Measurements from ENCODE around the gene TRMT2A. TPM values are rescaled to one million over a fixed set of nuclear protein-coding genes. Genes with fewer than 3 reads are reported as not detected.

The TRMT2A gene
- total RNA-seq, 1 donor from 2014 or later: 62.9 TPM

- Mint-ChIP-seq H3K4me1 (ENCODE audit: unreplicated experiment) (peaks cover 17% of the 10 kb centered on the region), H3K36me3 (ENCODE audit: unreplicated experiment) (peaks cover 27% of the 10 kb centered on the region), H3K4me3 (ENCODE audit: unreplicated experiment) (peak overlapping the region; percentile 64), H3K27ac (ENCODE audit: unreplicated experiment) (no peak overlapping the region), H3K27me3 (ENCODE audit: unreplicated experiment) (no peaks in the 10 kb centered on the region), H3K9me3 (ENCODE audit: unreplicated experiment) (no peaks in the 10 kb centered on the region)
- no peak for DNase-seq (ENCODE audit: extremely low spot score, unreplicated experiment)
- TF ChIP-seq CTCF (IDR thresholded peaks at IDR 0.05): no peak
Observed at GRCh38 chr22:20114506-20115475, 2.2 kb downstream of the TRMT2A start.

GRCh38 chr22:20113551-20114310 is 3.3 kb downstream of the TRMT2A start:
- H3K4me3 Mint-ChIP-seq (ENCODE audit: unreplicated experiment): no peak overlapping the region
- H3K36me3 Mint-ChIP-seq (ENCODE audit: unreplicated experiment): peaks cover 23% of the 10 kb centered on the region
- no peak for TF ChIP-seq CTCF (IDR thresholded peaks at IDR 0.05)
- no peak overlapping the region for H3K27ac Mint-ChIP-seq (ENCODE audit: unreplicated experiment)
- no peak for DNase-seq (ENCODE audit: extremely low spot score, unreplicated experiment)
- H3K4me1 Mint-ChIP-seq (ENCODE audit: unreplicated experiment): peaks cover 12% of the 10 kb centered on the region
- no peaks in the 10 kb centered on the region for H3K27me3 Mint-ChIP-seq (ENCODE audit: unreplicated experiment)
- no peaks in the 10 kb centered on the region for H3K9me3 Mint-ChIP-seq (ENCODE audit: unreplicated experiment)

GRCh38 chr22:20112623-20113511 is 4.2 kb downstream of the TRMT2A start:
- no peaks in the 10 kb centered on the region for H3K27me3 Mint-ChIP-seq (ENCODE audit: unreplicated experiment)
- H3K4me1 Mint-ChIP-seq (ENCODE audit: unreplicated experiment): peaks cover 4% of the 10 kb centered on the region
- TF ChIP-seq CTCF (IDR thresholded peaks at IDR 0.05): no peak
- H3K4me3 Mint-ChIP-seq (ENCODE audit: unreplicated experiment): no peak overlapping the region
- H3K9me3 Mint-ChIP-seq (ENCODE audit: unreplicated experiment): no peaks in the 10 kb centered on the region
- peaks cover 26% of the 10 kb centered on the region for H3K36me3 Mint-ChIP-seq (ENCODE audit: unreplicated experiment)
- no peak overlapping the region for H3K27ac Mint-ChIP-seq (ENCODE audit: unreplicated experiment)
- no peak for DNase-seq (ENCODE audit: extremely low spot score, unreplicated experiment)

DNA sequence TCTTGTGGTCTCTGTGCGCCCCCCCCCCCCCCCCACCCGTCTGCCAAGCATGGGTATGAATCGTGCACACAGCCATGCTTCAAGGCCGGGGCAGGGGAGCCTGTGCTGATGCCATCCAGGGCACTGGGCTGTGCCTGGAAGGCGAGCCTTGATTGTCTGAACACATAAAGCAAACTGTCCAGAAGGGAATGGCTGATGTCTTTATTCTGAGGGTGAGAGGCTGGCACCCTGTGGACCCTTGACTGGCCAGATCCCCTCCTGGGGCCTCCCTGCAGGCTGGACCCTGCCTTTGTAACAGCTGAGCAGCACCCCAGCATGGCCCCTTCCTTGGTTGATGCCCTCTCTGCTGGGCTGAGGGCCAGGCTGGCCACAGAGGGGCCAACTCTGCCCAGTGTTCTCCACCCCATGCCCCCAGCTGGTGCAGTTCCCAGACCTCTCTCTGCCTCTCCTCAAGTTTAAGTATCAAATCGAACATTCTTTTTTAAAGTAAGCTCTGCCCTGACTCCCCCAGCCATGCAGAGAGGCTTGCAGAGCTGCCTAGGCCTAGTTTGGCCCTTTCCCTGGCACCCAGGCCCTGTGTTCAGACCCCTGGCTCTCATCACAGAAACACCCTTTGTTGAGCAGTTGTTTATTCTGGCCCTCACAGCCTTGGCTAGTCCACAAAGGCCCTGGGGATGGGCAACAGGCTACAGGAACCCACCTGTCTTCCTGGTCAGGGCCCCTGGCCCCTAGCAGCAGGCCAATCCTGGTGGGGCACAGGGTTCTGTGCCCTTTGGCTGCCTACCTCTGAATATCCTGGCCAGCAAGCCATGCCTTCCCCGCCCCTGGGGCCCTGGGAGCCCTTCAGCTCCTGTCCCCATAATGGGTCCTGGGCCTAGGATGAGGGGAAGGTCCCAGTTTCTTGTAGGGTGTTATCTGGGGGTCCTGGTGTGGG is 5.1 kb downstream of the TRMT2A start:
- TF ChIP-seq CTCF (IDR thresholded peaks at IDR 0.05): no peak
- no peaks in the 10 kb centered on the region for H3K9me3 Mint-ChIP-seq (ENCODE audit: unreplicated experiment)
- no peak for DNase-seq (ENCODE audit: extremely low spot score, unreplicated experiment)
- H3K4me3 Mint-ChIP-seq (ENCODE audit: unreplicated experiment): no peak overlapping the region
- H3K36me3 Mint-ChIP-seq (ENCODE audit: unreplicated experiment): peaks cover 30% of the 10 kb centered on the region
- no peaks in the 10 kb centered on the region for H3K27me3 Mint-ChIP-seq (ENCODE audit: unreplicated experiment)
- H3K27ac Mint-ChIP-seq (ENCODE audit: unreplicated experiment): peak overlapping the region; percentile 10
- H3K4me1 Mint-ChIP-seq (ENCODE audit: unreplicated experiment): peaks cover 4% of the 10 kb centered on the region

Data from osteocyte (in vitro differentiated cells).